H1 (cell line): Measurements from ENCODE around the gene FOXN1. TPM values are rescaled to one million over a fixed set of nuclear protein-coding genes. Genes with fewer than 3 reads are reported as not detected.
A peak's percentile ranks its signal among the peaks of the same experiment; 100 is the strongest.

Experiments
- CTCF ChIA-PET: fragments of 300-600 bp; sonication (Branson Sonifier 250); formaldehyde crosslinking; loops from one replicate; lab custom pipeline; 2021; ENCODE audit not compliant: partially characterized antibody; lab: Charles Lee
- POLR2A ChIA-PET: fragments of 300-600 bp; sonication (Branson Sonifier 250); formaldehyde crosslinking; loops from one replicate; lab custom pipeline; 2021; ENCODE audit warnings: inconsistent platforms; ENCODE audit not compliant: partially characterized antibody; lab: Charles Lee
- DNase-seq, 2 experiments: peaks; one replicate each; pipeline versions ENCODE4 v3.0.0 to v3.0.0-alpha.2; 2010 to 2022; ENCODE audit warnings: low spot score in 2 of 2, low read depth in 1 of 2, mixed read lengths in 1 of 2
- FAIRE-seq: peaks from 2 replicates; lab custom pipeline; 2011; peaks lifted over from hg19 to GRCh38; lab: Jason Lieb, UNC
- H2AFZ ChIP-seq: 2 replicates; pipeline ENCODE4 v1.8.1; 2012; ENCODE audit warnings: low read length, inconsistent platforms
- H2AK5ac ChIP-seq: 2 replicates; pipeline ENCODE4 v1.6.1; 2013; ENCODE audit warnings: low read depth, low read length
- H2BK120ac ChIP-seq: replicated peaks from 2 replicates; pipeline ENCODE3; 2013; ENCODE audit warnings: low read depth, low read length, inconsistent platforms
- H2BK12ac ChIP-seq: 2 replicates; pipeline ENCODE4 v1.6.1; 2013; ENCODE audit warnings: low read depth, low read length
- H2BK15ac ChIP-seq: 2 replicates; pipeline ENCODE4 v1.6.1; 2013; ENCODE audit warnings: low read length
- H2BK20ac ChIP-seq: 2 replicates; pipeline ENCODE4 v1.6.1; 2013; ENCODE audit warnings: low read length
- H2BK5ac ChIP-seq: 2 replicates; pipeline ENCODE4 v1.6.1; 2013; ENCODE audit warnings: low read depth, low read length
- H3K14ac ChIP-seq: 2 replicates; pipeline ENCODE4 v1.6.1; 2013; ENCODE audit warnings: inconsistent platforms; ENCODE audit not compliant: insufficient read length
- H3K18ac ChIP-seq: 2 replicates; pipeline ENCODE4 v1.6.1; 2013; ENCODE audit warnings: low read length; ENCODE audit errors: extremely low read depth
- H3K23ac ChIP-seq: 2 replicates; pipeline ENCODE4 v1.6.1; 2013; ENCODE audit warnings: inconsistent platforms; ENCODE audit not compliant: insufficient read length
- H3K23me2 ChIP-seq: 2 replicates; pipeline ENCODE4 v1.6.1; 2013; ENCODE audit warnings: low read depth, low read length
- H3K27ac ChIP-seq: 2 replicates; pipeline ENCODE4 v1.6.1; 2011; ENCODE audit warnings: low read depth, low read length, inconsistent platforms
- H3K27me3 ChIP-seq, 4 experiments: replicated peaks in 1 of 4; 1 replicate in 1 of 4; 2 replicates in 3 of 4; pipeline versions ENCODE4 v1.6.1 to v1.8.1; 2011 to 2013; ENCODE audit warnings: low read length in 3 of 4, mild to moderate bottlenecking in 3 of 4, inconsistent platforms in 2 of 4, mixed read lengths in 2 of 4, moderate library complexity in 1 of 4; ENCODE audit not compliant: control insufficient read depth in 3 of 4, insufficient read depth in 3 of 4; ENCODE audit errors: extremely low read depth in 1 of 4
- H3K36me3 ChIP-seq, 4 experiments: 2 replicates each; pipeline versions ENCODE4 v1.6.1 to v1.8.1; 2011 to 2013; ENCODE audit warnings: mild to moderate bottlenecking in 4 of 4, low read length in 3 of 4, moderate library complexity in 2 of 4, control low read depth in 1 of 4, inconsistent platforms in 1 of 4; ENCODE audit not compliant: insufficient read depth in 4 of 4, control insufficient read depth in 2 of 4
- H3K4ac ChIP-seq: replicated peaks from 2 replicates; pipeline ENCODE3; 2013; ENCODE audit warnings: low read length, low read depth, mixed read lengths, inconsistent platforms; ENCODE audit not compliant: insufficient read length
- H3K4me1 ChIP-seq, 4 experiments: replicated peaks in 1 of 4; 1 replicate in 1 of 4; 2 replicates in 3 of 4; pipeline versions ENCODE4 v1.6.1 to v1.8.1; 2011 to 2013; ENCODE audit warnings: low read length in 3 of 4, inconsistent platforms in 2 of 4, mixed read lengths in 1 of 4; ENCODE audit not compliant: insufficient read depth in 4 of 4, control insufficient read depth in 3 of 4
- H3K4me2 ChIP-seq, 2 experiments: 2 replicates each; pipeline versions ENCODE4 v1.6.1 to v1.8.1; 2011 to 2013; ENCODE audit warnings: low read depth in 2 of 2, low read length in 2 of 2, control low read depth in 1 of 2, inconsistent platforms in 1 of 2, mild to moderate bottlenecking in 1 of 2; ENCODE audit not compliant: insufficient read depth in 1 of 2
- H3K4me3 ChIP-seq, 4 experiments: fragments of 200-600, 300-600 bp in 1 of 4; sonication (generic), shearing (Covaris generic), sonication (Bioruptor Twin) in 1 of 4; 2 replicates each; pipeline versions ENCODE4 v1.5.1 to v1.8.1; 2011 to 2016; ENCODE audit warnings: low read length in 4 of 4, low read depth in 3 of 4, control low read depth in 2 of 4, inconsistent platforms in 2 of 4, mild to moderate bottlenecking in 2 of 4, mixed read lengths in 1 of 4, moderate library complexity in 1 of 4; ENCODE audit not compliant: insufficient read depth in 2 of 4; ENCODE audit errors: extremely low read depth in 1 of 4
- H3K56ac ChIP-seq: replicated peaks from 2 replicates; pipeline ENCODE3; 2013; ENCODE audit warnings: low read depth, mild to moderate bottlenecking, mixed read lengths, low read length, inconsistent platforms; ENCODE audit not compliant: insufficient read length
- H3K79me1 ChIP-seq: 2 replicates; pipeline ENCODE4 v1.6.1; 2013; ENCODE audit warnings: low read depth, low read length, control low read depth
- H3K79me2 ChIP-seq, 2 experiments: 2 replicates each; pipeline versions ENCODE4 v1.6.1 to v1.8.1; 2012 to 2013; ENCODE audit warnings: low read length in 2 of 2, mild to moderate bottlenecking in 2 of 2, inconsistent platforms in 1 of 2; ENCODE audit not compliant: insufficient read depth in 2 of 2, control insufficient read depth in 1 of 2
- H3K9ac ChIP-seq, 4 experiments: replicated peaks in 1 of 4; 1 replicate in 1 of 4; 2 replicates in 3 of 4; pipeline versions ENCODE4 v1.6.1 to v1.8.1; 2011 to 2013; ENCODE audit warnings: low read depth in 3 of 4, low read length in 3 of 4, control low read depth in 2 of 4, mild to moderate bottlenecking in 2 of 4, moderate library complexity in 2 of 4, inconsistent platforms in 1 of 4; ENCODE audit errors: extremely low read depth in 1 of 4
- H3K9me3 ChIP-seq, 2 experiments: 2 replicates each; pipeline versions ENCODE4 v1.6.1 to v1.8.1; 2012 to 2013; ENCODE audit warnings: mild to moderate bottlenecking in 2 of 2, moderate library complexity in 2 of 2, control low read depth in 1 of 2, inconsistent platforms in 1 of 2, low read depth in 1 of 2, low read length in 1 of 2, mixed read lengths in 1 of 2; ENCODE audit not compliant: insufficient read depth in 2 of 2
- H4K20me1 ChIP-seq, 2 experiments: replicated peaks in 1 of 2; 2 replicates each; pipeline versions ENCODE3 to v1.8.1; 2011 to 2013; ENCODE audit warnings: inconsistent platforms in 2 of 2, low read length in 2 of 2, mild to moderate bottlenecking in 1 of 2; ENCODE audit not compliant: insufficient read depth in 2 of 2, control insufficient read depth in 1 of 2
- H4K5ac ChIP-seq: 2 replicates; pipeline ENCODE4 v1.6.1; 2013; ENCODE audit warnings: low read length, low read depth, mixed read lengths, inconsistent platforms; ENCODE audit not compliant: insufficient read length
- H4K8ac ChIP-seq: 2 replicates; pipeline ENCODE4 v1.8.0; 2013; ENCODE audit warnings: mild to moderate bottlenecking, moderate library complexity, low read length, inconsistent platforms; ENCODE audit not compliant: insufficient read depth; ENCODE audit errors: extremely low read depth
- H4K91ac ChIP-seq: replicated peaks from 2 replicates; pipeline ENCODE3; 2013; ENCODE audit warnings: low read length, mixed read lengths, inconsistent platforms; ENCODE audit not compliant: insufficient read length
- BACH1 ChIP-seq: IDR thresholded peaks from 2 replicates; pipeline ENCODE4 v1.6.1; 2012; ENCODE audit warnings: low read length, improper control_type of control experiment
- CHD1 ChIP-seq: IDR thresholded peaks from 2 replicates; pipeline ENCODE4 v1.6.1; 2012; ENCODE audit warnings: low read depth, low read length, improper control_type of control experiment
- CTCF ChIP-seq, 3 experiments: IDR thresholded peaks; 1 replicate in 2 of 3; 2 replicates in 1 of 3; pipeline versions ENCODE4 v1.5.1 to v1.6.1; 2011; ENCODE audit warnings: low read length in 3 of 3, mild to moderate bottlenecking in 3 of 3, inconsistent platforms in 2 of 3, low read depth in 1 of 3, moderate library complexity in 1 of 3; ENCODE audit not compliant: insufficient read depth in 1 of 3; ENCODE audit errors: control extremely low read depth in 1 of 3
- E2F6 ChIP-seq: IDR thresholded peaks from 2 replicates; pipeline ENCODE4 v1.6.1; 2012; ENCODE audit warnings: inconsistent platforms
- HDAC2 ChIP-seq, 2 experiments: fragments of 300-600 bp in 1 of 2; sonication (generic) in 1 of 2; IDR thresholded peaks; 2 replicates each; pipeline ENCODE4 v1.6.1; 2011 to 2012; ENCODE audit warnings: low read depth in 2 of 2, low read length in 2 of 2, mild to moderate bottlenecking in 2 of 2, moderate library complexity in 2 of 2, borderline replicate concordance in 1 of 2, inconsistent platforms in 1 of 2
- SP1 ChIP-seq: IDR thresholded peaks from 2 replicates; pipeline ENCODE4 v1.6.1; 2011; ENCODE audit warnings: low read depth, low read length
- TEAD4 ChIP-seq: IDR thresholded peaks from 2 replicates; pipeline ENCODE4 v1.6.1; 2012; ENCODE audit warnings: low read depth, low read length, inconsistent platforms, mixed read lengths
- WGBS, 2 experiments: shearing (Covaris generic) in 1 of 2; methylation state at CpG; one replicate each; pipeline versions ENCODE4 v1.1.6 to v1.1.7; 2013 to 2015; ENCODE audit warnings: low lambda C conversion rate in 2 of 2, mixed read lengths in 2 of 2, inconsistent platforms in 1 of 2, low coverage in 1 of 2, missing lambda C conversion rate in 1 of 2; ENCODE audit not compliant: insufficient replicate concordance in 2 of 2, insufficient coverage in 1 of 2, insufficient read length in 1 of 2; ENCODE audit errors: extremely low coverage in 1 of 2, missing lambda C conversion rate in 1 of 2; 5-methylcytosine and 5-hydroxymethylcytosine counted together
- polyA plus RNA-seq, 7 experiments: library from polyadenylated mRNA; depleted of rRNA in 3 of 7; stranded (reverse) in 5 of 7; unstranded in 2 of 7; fragments of >200 nt in 5 of 7; fragments of 200-250 nt in 2 of 7; gene quantifications; 1 replicate in 5 of 7; 2 replicates in 1 of 7; 4 replicates in 1 of 7; pipeline versions ENCODE4 v1.2.1 to v1.2.3, GENCODE V29; 2011 to 2013; ENCODE audit warnings: missing spikeins in 2 of 7, mixed read lengths in 2 of 7
- total RNA-seq: library from RNA; stranded (reverse); fragmentation: NEBNext Ultra II Directional; extraction: Animal tissue kit (Norgen Biotek cat#: 25700); gene quantifications from 2 replicates; pipeline ENCODE4 v1.2.1, GENCODE V29; 2021

Gene FOXN1
- total and polyA plus RNA-seq, 2 of the 8 experiments (the other 6 are each of a cell fraction or from before 2014, with no cell fraction given) = not detected

GRCh38 chr17:28544402-28545140 is 38.4 kb downstream of the FOXN1 start:
- Histone ChIP-seq H3K56ac (no peak overlapping the region), H3K14ac (no peak overlapping the region), H3K4me3 (no peak overlapping the region), H4K20me1 (peaks cover under 1 to 7% of the 10 kb centered on the region in 2 experiments), H3K27ac (no peak overlapping the region), H3K23ac (no peak overlapping the region), H3K4me1 (peaks cover 0 to 9% (median 3%) of the 10 kb centered on the region in 4 experiments; a peak in 4 of 7 replicates), H4K8ac (0 out of 2 replicates have a peak overlapping the region, but pooled peaks have one; percentile 18), H2AFZ (no peak overlapping the region), H2BK20ac (0 out of 2 replicates have a peak overlapping the region, but pooled peaks have one; percentile 11), H2AK5ac (no peak overlapping the region), H3K23me2 (no peaks in the 10 kb centered on the region), H2BK12ac (peak overlapping the region; percentile 45; the same call in 1 of the 2 replicates), H3K9me3 (no peaks in the 10 kb centered on the region), H2BK120ac (no peak overlapping the region), H3K18ac (no peak overlapping the region; the same call in 1 of the 2 replicates), H3K79me2 (no peaks in the 10 kb centered on the region), H3K27me3 (no peaks in the 10 kb centered on the region), H4K91ac (peak overlapping the region; percentile 29), H4K5ac (peak overlapping the region; percentile 10), H3K36me3 (peaks cover 0 to 7% (median 2%) of the 10 kb centered on the region in 4 experiments; a peak in 3 of 8 replicates), H3K79me1 (no peaks in the 10 kb centered on the region; the same call in 1 of the 2 replicates), H3K4ac (no peak overlapping the region), H3K9ac (no peak overlapping the region), H2BK15ac (0 out of 2 replicates have a peak overlapping the region, but pooled peaks have one; percentile 4), H2BK5ac (peak overlapping the region; percentile 36; the same call in 1 of the 2 replicates), H3K4me2 (peak overlapping the region in 1 of 2 experiments; percentile 21; a peak in 1 of 4 replicates)
- DNase-seq (no peak), FAIRE-seq (no peak)
- CTCF ChIA-PET = interaction anchor here (0.6 to 18.4 kb wide), 3 partner anchors 9 to 280 kb away, joined by 3 to 547 read pairs (median 80); partner anchors contain the start of gene FOXN1
- POLR2A ChIA-PET = interaction anchor here (1.2 to 1.5 kb wide), 3 partner anchors 10 to 99 kb away, joined by 3 to 4 read pairs (median 3); no protein-coding TSS in a partner anchor
- no peak for TF ChIP-seq BACH1
- no peak for TF ChIP-seq E2F6
- no peak for TF ChIP-seq HDAC2 (IDR thresholded peaks at IDR 0.05; ENCODE audit: borderline replicate concordance in 1 of 2, low read depth in 2 of 2, low read length in 2 of 2)
- no peak for TF ChIP-seq CHD1
- TF ChIP-seq CTCF (IDR thresholded peaks at IDR 0.05; ENCODE audit: control extremely low read depth in 1 of 3, insufficient read depth in 1 of 3, low read depth in 1 of 3, low read length in 3 of 3) = no peak
- no peak for TF ChIP-seq SP1
- TF ChIP-seq TEAD4 = no peak
- WGBS, 2 experiments = 78% methylated on average over 4 of the region's 4 CpGs; no CpG with 5 or more reads in 1 of the 2 experiments
